ENCODE results near the gene CMTM3. TPM values are rescaled to one million over a fixed set of nuclear protein-coding genes. Genes with fewer than 3 reads are reported as not detected.

CMTM3 gene
- total and polyA plus RNA-seq, 2 experiments from 2014 or later, result 32.6 to 47.0 TPM

DNA sequence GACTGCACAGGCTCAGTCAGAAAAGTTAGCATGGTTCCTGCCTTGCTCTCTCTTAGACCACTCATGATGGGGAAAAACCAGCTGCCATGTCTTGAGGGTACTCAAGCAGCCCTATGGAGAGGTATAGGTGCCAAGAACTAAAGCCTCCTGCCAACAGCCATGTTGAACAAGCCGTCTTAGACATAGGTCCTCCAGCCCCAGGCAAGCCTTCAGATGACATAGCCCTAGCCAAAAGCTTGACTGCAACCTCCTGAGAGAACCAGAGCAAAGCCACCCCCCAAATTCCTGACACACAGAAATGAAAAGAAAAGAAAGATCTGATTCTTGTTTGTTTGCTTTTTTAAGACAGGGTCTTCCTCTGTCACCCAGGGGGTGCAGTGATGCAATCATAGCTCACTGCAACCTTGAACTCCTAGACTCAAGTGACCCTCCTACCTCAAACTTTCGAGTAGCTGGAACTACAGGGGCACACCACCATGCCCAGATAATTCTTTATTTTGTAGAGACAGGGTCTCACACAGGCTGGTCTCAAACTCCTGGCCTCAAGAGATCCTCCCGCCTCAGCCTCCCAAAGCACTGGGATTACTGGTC lies 36.3 kb downstream of the CMTM3 start:
- Histone ChIP-seq H3K4me3 (no peak overlapping the region), H4K20me1 (ENCODE audit: insufficient read depth) (no peaks in the 10 kb centered on the region), H3K9ac (no peak overlapping the region), H3K9me2 (ENCODE audit: insufficient read depth) (no peaks in the 10 kb centered on the region), H3K36me3 (ENCODE audit: low read depth) (no peaks in the 10 kb centered on the region), H3K4me1 (ENCODE audit: insufficient read depth) (peaks cover 16% of the 10 kb centered on the region), H3F3A (ENCODE audit: insufficient read depth) (peaks cover 5% of the 10 kb centered on the region; the same call in 1 of the 2 replicates), H2AFZ (no peak overlapping the region), H3K9me3 (ENCODE audit: low read depth) (no peaks in the 10 kb centered on the region), H3K4me2 (ENCODE audit: unreplicated experiment) (no peak overlapping the region), H3K27me3 (replicated peaks; ENCODE audit: insufficient read depth) (no peaks in the 10 kb centered on the region), H3K27ac (no peak overlapping the region), H3K79me2 (ENCODE audit: insufficient read depth) (0 out of 2 replicates have a peak, but pooled peaks cover 7% of the 10 kb centered on the region)
- TF ChIP-seq EZH2phosphoT487 (IDR thresholded peaks at IDR 0.05; ENCODE audit: insufficient read depth, low read depth) (no peak), EZH2 (IDR thresholded peaks at IDR 0.05; ENCODE audit: insufficient read depth, poor library complexity, severe bottlenecking) (no peak)
- WGBS, 2 experiments (ENCODE audit: low coverage in 1 of 2, low lambda C conversion rate in 2 of 2, missing lambda C conversion rate in 2 of 2), result 94 to 96% methylated on average over 3 of the region's 3 CpGs
- no peak for DNase-seq
- in situ Hi-C loops (cut with MboI), result no loop called here

DNA sequence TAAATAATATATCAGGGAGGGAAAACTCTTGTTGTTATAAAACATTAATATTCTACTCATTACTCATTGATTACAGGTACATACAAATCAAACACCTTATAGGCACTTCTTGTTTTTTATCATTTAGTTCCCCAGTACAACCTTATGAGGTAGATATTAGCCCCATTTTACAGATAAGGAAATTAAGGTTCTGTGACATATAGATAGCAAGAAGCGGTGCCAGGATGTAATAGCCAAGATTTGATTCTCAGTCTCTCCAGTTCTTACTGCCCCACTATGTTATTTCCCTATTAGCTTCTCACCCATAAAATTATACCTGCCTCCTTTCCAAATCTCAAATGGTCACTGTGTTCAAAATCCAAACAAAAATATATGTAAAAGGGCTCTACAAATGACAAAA lies 36.9 kb downstream of the CMTM3 start:
- Histone ChIP-seq H3K9me3 (ENCODE audit: low read depth) (no peaks in the 10 kb centered on the region), H3F3A (ENCODE audit: insufficient read depth) (peaks cover 5% of the 10 kb centered on the region; the same call in 1 of the 2 replicates), H3K9ac (no peak overlapping the region), H3K9me2 (ENCODE audit: insufficient read depth) (no peaks in the 10 kb centered on the region), H3K4me3 (no peak overlapping the region), H3K4me2 (ENCODE audit: unreplicated experiment) (no peak overlapping the region), H3K36me3 (ENCODE audit: low read depth) (no peaks in the 10 kb centered on the region), H2AFZ (no peak overlapping the region), H4K20me1 (ENCODE audit: insufficient read depth) (no peaks in the 10 kb centered on the region), H3K27ac (no peak overlapping the region), H3K79me2 (ENCODE audit: insufficient read depth) (0 out of 2 replicates have a peak, but pooled peaks cover 7% of the 10 kb centered on the region), H3K4me1 (ENCODE audit: insufficient read depth) (peaks cover 16% of the 10 kb centered on the region), H3K27me3 (replicated peaks; ENCODE audit: insufficient read depth) (no peaks in the 10 kb centered on the region)
- DNase-seq, result no peak
- in situ Hi-C loops (cut with MboI), result no loop called here
- TF ChIP-seq EZH2phosphoT487 (IDR thresholded peaks at IDR 0.05; ENCODE audit: insufficient read depth, low read depth) (no peak), EZH2 (IDR thresholded peaks at IDR 0.05; ENCODE audit: insufficient read depth, poor library complexity, severe bottlenecking) (no peak)
- 95 to 98% methylated on average over 1 of the region's 1 CpG for WGBS, 2 experiments (ENCODE audit: low coverage in 1 of 2, low lambda C conversion rate in 2 of 2, missing lambda C conversion rate in 2 of 2)

DNA sequence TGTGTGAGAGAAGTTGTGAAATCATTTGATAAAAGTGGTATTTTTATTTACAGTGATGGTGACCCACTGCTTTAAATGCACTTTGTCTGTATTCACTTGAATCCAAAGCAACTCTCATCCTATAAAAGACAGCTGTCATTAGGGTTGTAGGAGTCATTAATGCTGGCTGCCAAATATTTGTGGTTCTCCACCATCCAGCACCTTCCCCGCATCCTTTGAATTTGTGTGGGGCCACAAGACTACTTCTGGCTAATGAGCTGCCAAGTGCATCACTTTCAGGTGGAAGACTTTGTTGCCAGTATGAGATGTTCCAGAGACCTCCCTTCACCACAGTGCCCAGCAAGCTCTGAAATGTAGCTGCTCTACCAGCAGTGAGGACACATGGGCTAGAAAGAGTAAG lies 43.4 kb downstream of the CMTM3 start:
- Histone ChIP-seq H3K9me3 (ENCODE audit: low read depth) (no peaks in the 10 kb centered on the region), H3K9ac (no peak overlapping the region), H2AFZ (no peak overlapping the region), H3K4me2 (ENCODE audit: unreplicated experiment) (no peak overlapping the region), H3K36me3 (ENCODE audit: low read depth) (no peaks in the 10 kb centered on the region), H3K4me1 (ENCODE audit: insufficient read depth) (no peaks in the 10 kb centered on the region), H3K4me3 (no peak overlapping the region), H3K79me2 (ENCODE audit: insufficient read depth) (no peaks in the 10 kb centered on the region), H3F3A (ENCODE audit: insufficient read depth) (no peaks in the 10 kb centered on the region), H4K20me1 (ENCODE audit: insufficient read depth) (no peaks in the 10 kb centered on the region), H3K27ac (no peak overlapping the region), H3K27me3 (replicated peaks; ENCODE audit: insufficient read depth) (no peaks in the 10 kb centered on the region), H3K9me2 (ENCODE audit: insufficient read depth) (no peaks in the 10 kb centered on the region)
- in situ Hi-C loops (cut with MboI), result no loop called here
- DNase-seq, result no peak
- TF ChIP-seq EZH2phosphoT487 (IDR thresholded peaks at IDR 0.05; ENCODE audit: insufficient read depth, low read depth) (no peak), EZH2 (IDR thresholded peaks at IDR 0.05; ENCODE audit: insufficient read depth, poor library complexity, severe bottlenecking) (no peak)
- WGBS, 2 experiments (ENCODE audit: low coverage in 1 of 2, low lambda C conversion rate in 2 of 2, missing lambda C conversion rate in 2 of 2), result 100% methylated on average over 1 of the region's 1 CpG

DNA sequence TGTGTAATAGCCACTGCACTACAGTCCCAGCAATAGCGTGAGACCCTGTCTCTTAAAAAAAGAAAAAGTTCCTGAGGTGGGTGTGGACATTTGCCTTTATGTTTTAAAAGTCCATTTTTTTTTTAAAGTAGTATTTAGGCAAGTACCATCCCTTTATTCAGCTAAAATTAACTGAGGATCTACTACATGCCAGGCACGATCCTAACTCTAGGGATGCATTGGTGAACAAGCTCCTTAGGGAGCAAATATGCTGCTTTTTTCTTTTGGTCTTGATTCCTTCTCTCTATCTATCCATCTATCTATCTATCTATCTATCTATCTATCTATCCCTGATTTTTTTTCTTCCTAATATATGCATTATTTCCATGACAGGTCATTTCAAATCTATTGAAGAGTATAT lies 44.7 kb downstream of the CMTM3 start:
- H3K36me3 ChIP-seq (ENCODE audit: low read depth), result no peaks in the 10 kb centered on the region
- no peak overlapping the region for H3K4me3 ChIP-seq
- no peak overlapping the region for H3K9ac ChIP-seq
- no peaks in the 10 kb centered on the region for H3K9me3 ChIP-seq (ENCODE audit: low read depth)
- H3K4me2 ChIP-seq (ENCODE audit: unreplicated experiment), result no peak overlapping the region
- peaks cover 13% of the 10 kb centered on the region for H3K79me2 ChIP-seq (ENCODE audit: insufficient read depth)
- no peaks in the 10 kb centered on the region for H3K4me1 ChIP-seq (ENCODE audit: insufficient read depth)
- no peak for DNase-seq
- H3K27me3 ChIP-seq (replicated peaks; ENCODE audit: insufficient read depth), result no peaks in the 10 kb centered on the region
- H3F3A ChIP-seq (ENCODE audit: insufficient read depth), result no peaks in the 10 kb centered on the region
- WGBS, 2 experiments (ENCODE audit: low coverage in 1 of 2, low lambda C conversion rate in 2 of 2, missing lambda C conversion rate in 2 of 2), result 88 to 100% methylated on average over 2 of the region's 2 CpGs
- TF ChIP-seq EZH2phosphoT487 (IDR thresholded peaks at IDR 0.05; ENCODE audit: insufficient read depth, low read depth) (no peak), EZH2 (IDR thresholded peaks at IDR 0.05; ENCODE audit: insufficient read depth, poor library complexity, severe bottlenecking) (no peak)
- no peak overlapping the region for H2AFZ ChIP-seq
- no peaks in the 10 kb centered on the region for H3K9me2 ChIP-seq (ENCODE audit: insufficient read depth)
- no peak overlapping the region for H3K27ac ChIP-seq
- in situ Hi-C loops (cut with MboI), result no loop called here
- no peaks in the 10 kb centered on the region for H4K20me1 ChIP-seq (ENCODE audit: insufficient read depth)

Measured in GM23248 (cell line).